GM23338 (cell line): ENCODE measurements around the gene RAD51B. TPM values are rescaled to one million over a fixed set of nuclear protein-coding genes. Genes with fewer than 3 reads are reported as not detected.

Experiments
- ATAC-seq: fragments of 200-7000 bp; cut with Tn5 transposase; 3 replicates; pipeline ENCODE4 v1.9.1; 2020
- DNase-seq: peaks from one replicate; pipeline ENCODE4 v3.0.0-alpha.2; 2015; ENCODE audit warnings: low spot score
- H2AFZ ChIP-seq: fragments of 200-600 bp; sonication (generic); 2 replicates; pipeline ENCODE4 v1.8.0; 2016; ENCODE audit warnings: antibody characterized with exemption, mild to moderate bottlenecking, moderate library complexity
- H3F3A ChIP-seq: fragments of 200-600 bp; sonication (generic); replicated peaks from 2 replicates; pipeline ENCODE4 v1.8.0; 2017; ENCODE audit warnings: antibody characterized with exemption, mixed run types, low read depth
- H3K27ac ChIP-seq: fragments of 200-600 bp; sonication (generic); 2 replicates; pipeline ENCODE4 v1.6.1; 2016; ENCODE audit warnings: low read depth
- H3K27me3 ChIP-seq: fragments of 200-600 bp; sonication (generic); 2 replicates; pipeline ENCODE4 v1.8.0; 2016; ENCODE audit warnings: mild to moderate bottlenecking, mixed run types, moderate library complexity; ENCODE audit not compliant: insufficient read depth
- H3K36me3 ChIP-seq: fragments of 200-600 bp; sonication (generic); 2 replicates; pipeline ENCODE4 v1.8.0; 2016; ENCODE audit warnings: mild to moderate bottlenecking; ENCODE audit not compliant: insufficient read depth
- H3K4me1 ChIP-seq: fragments of 200-600 bp; sonication (generic); 2 replicates; pipeline ENCODE4 v1.8.0; 2016; ENCODE audit warnings: mild to moderate bottlenecking, moderate library complexity; ENCODE audit not compliant: insufficient read depth
- H3K4me2 ChIP-seq: fragments of 200-600 bp; sonication (generic); 2 replicates; pipeline ENCODE4 v1.7.1; 2017; ENCODE audit warnings: mixed run types
- H3K4me3 ChIP-seq: fragments of 200-600 bp; sonication (generic); 2 replicates; pipeline ENCODE4 v1.6.1; 2016; ENCODE audit warnings: mixed run types
- H3K79me2 ChIP-seq: fragments of 200-600 bp; sonication (generic); replicated peaks from 2 replicates; pipeline ENCODE4 v1.8.0; 2017; ENCODE audit warnings: mild to moderate bottlenecking; ENCODE audit not compliant: insufficient read depth
- H3K9me2 ChIP-seq: fragments of 200-600 bp; sonication (generic); 2 replicates; pipeline ENCODE4 v1.8.0; 2017; ENCODE audit not compliant: insufficient read depth
- H4K20me1 ChIP-seq: fragments of 200-600 bp; sonication (generic); replicated peaks from 2 replicates; pipeline ENCODE4 v1.8.0; 2017; ENCODE audit warnings: mild to moderate bottlenecking; ENCODE audit not compliant: insufficient read depth
- H3K27ac Mint-ChIP-seq: 2 replicates; pipeline ENCODE4 v1.8.0; 2020; ENCODE audit warnings: inconsistent platforms, mild to moderate bottlenecking, moderate library complexity, mixed read lengths
- H3K27me3 Mint-ChIP-seq: 3 replicates; pipeline ENCODE4 v1.8.0; 2022; ENCODE audit warnings: low read depth, mild to moderate bottlenecking, moderate library complexity, mixed read lengths, inconsistent platforms; ENCODE audit not compliant: insufficient read depth, poor library complexity
- H3K36me3 Mint-ChIP-seq: 3 replicates; pipeline ENCODE4 v1.8.0; 2021; ENCODE audit warnings: low read depth, mild to moderate bottlenecking, inconsistent platforms, moderate library complexity, mixed read lengths
- H3K4me1 Mint-ChIP-seq: 3 replicates; pipeline ENCODE4 v1.8.0; 2020; ENCODE audit warnings: mild to moderate bottlenecking, inconsistent platforms, mixed read lengths
- H3K4me3 Mint-ChIP-seq: 3 replicates; pipeline ENCODE4 v1.8.0; 2021; ENCODE audit warnings: moderate library complexity, mild to moderate bottlenecking, inconsistent platforms, mixed read lengths
- H3K9me3 Mint-ChIP-seq: 3 replicates; pipeline ENCODE4 v1.8.0; 2020; ENCODE audit warnings: moderate library complexity, mild to moderate bottlenecking, inconsistent platforms, mixed read lengths
- CREB1 ChIP-seq: fragments of 250-450 bp; sonication (Bioruptor Pico); IDR thresholded peaks from 2 replicates; pipeline ENCODE4 v1.5.0; 2020; ENCODE audit warnings: low read depth, mild to moderate bottlenecking, moderate library complexity
- EZH2 ChIP-seq: fragments of 200-600 bp; sonication (generic); IDR thresholded peaks from one replicate; pipeline ENCODE4 v1.8.0; 2017; ENCODE audit warnings: antibody characterized with exemption, mild to moderate bottlenecking, low read depth; ENCODE audit not compliant: unreplicated experiment
- EZH2phosphoT487 ChIP-seq: fragments of 200-600 bp; sonication (generic); IDR thresholded peaks from one replicate; pipeline ENCODE4 v1.8.1; 2018; ENCODE audit warnings: antibody characterized with exemption; ENCODE audit not compliant: unreplicated experiment
- JUNB ChIP-seq: IDR thresholded peaks from one replicate; pipeline ENCODE4 v1.6.1; 2016; ENCODE audit warnings: antibody characterized with exemption; ENCODE audit not compliant: unreplicated experiment
- NANOG ChIP-seq: IDR thresholded peaks from 2 replicates; pipeline ENCODE4 v1.6.1; 2016; ENCODE audit warnings: antibody characterized with exemption, borderline replicate concordance
- POLR2AphosphoS5 ChIP-seq: IDR thresholded peaks from 2 replicates; pipeline ENCODE4 v1.6.1; 2016; ENCODE audit warnings: antibody characterized with exemption, low read depth
- STAT1 ChIP-seq: IDR thresholded peaks from one replicate; pipeline ENCODE4 v1.6.1; 2016; ENCODE audit warnings: antibody characterized with exemption; ENCODE audit not compliant: unreplicated experiment
- ZNF114 ChIP-seq: fragments of 250-450 bp; sonication (Bioruptor Pico); IDR thresholded peaks from 2 replicates; pipeline ENCODE4 v1.5.0; 2020; ENCODE audit warnings: mild to moderate bottlenecking, moderate library complexity
- ZNF331 ChIP-seq: fragments of 250-450 bp; sonication (Bioruptor Pico); IDR thresholded peaks from 2 replicates; pipeline ENCODE4 v1.5.0; 2020; ENCODE audit warnings: low read depth, mild to moderate bottlenecking, moderate library complexity
- polyA plus RNA-seq: library from polyadenylated mRNA; unstranded; fragments of >200 nt; fragmentation: Nextera tagmentation; extraction: Ambion mirVana; gene quantifications from 2 replicates; pipeline ENCODE4 v1.2.1, GENCODE V29; 2016
- total RNA-seq: library from RNA; depleted of rRNA; stranded (reverse); fragments of >200 nt; shearing (Covaris generic); gene quantifications from 2 replicates; pipeline ENCODE4 v1.2.3, GENCODE V29; 2014
- TF ChIP-seq, protein P1 (sequence below), 2 experiments: fragments of 200-600 bp in 1 of 2; sonication (generic) in 1 of 2; conservative IDR thresholded peaks; 2 replicates each; pipeline versions ENCODE4 v1.5.1 to v1.6.1; 2016 to 2017; ENCODE audit warnings: antibody characterized with exemption in 2 of 2, low read depth in 2 of 2, mild to moderate bottlenecking in 2 of 2, moderate library complexity in 1 of 2
- TF ChIP-seq, protein P2 (sequence below): fragments of 250-450 bp; sonication (Bioruptor Pico); IDR thresholded peaks from 2 replicates; pipeline ENCODE4 v1.5.0; 2020; ENCODE audit warnings: mild to moderate bottlenecking, moderate library complexity
- TF ChIP-seq, protein P3 (sequence below): IDR thresholded peaks from 2 replicates; pipeline ENCODE4 v1.6.1; 2016; ENCODE audit warnings: antibody characterized with exemption
- TF ChIP-seq, protein P4 (sequence below): IDR thresholded peaks from one replicate; pipeline ENCODE4 v1.6.1; 2018; ENCODE audit warnings: antibody characterized with exemption; ENCODE audit not compliant: unreplicated experiment

Gene RAD51B
- total and polyA plus RNA-seq, 2 experiments from 2014 or later = 15.7 to 29.1 TPM

- no peaks in the 10 kb centered on the region for H3K27me3 ChIP-seq
- ATAC-seq (peak; percentile 74), DNase-seq (peak; percentile 44)
- H3K79me2 ChIP-seq = no peaks in the 10 kb centered on the region
- H3K4me3 ChIP-seq = no peak overlapping the region
- H3K4me3 Mint-ChIP-seq = no peak overlapping the region; the same call in 2 of the 3 replicates
- H3K36me3 Mint-ChIP-seq = no peaks in the 10 kb centered on the region
- TF ChIP-seq, protein P1, sequence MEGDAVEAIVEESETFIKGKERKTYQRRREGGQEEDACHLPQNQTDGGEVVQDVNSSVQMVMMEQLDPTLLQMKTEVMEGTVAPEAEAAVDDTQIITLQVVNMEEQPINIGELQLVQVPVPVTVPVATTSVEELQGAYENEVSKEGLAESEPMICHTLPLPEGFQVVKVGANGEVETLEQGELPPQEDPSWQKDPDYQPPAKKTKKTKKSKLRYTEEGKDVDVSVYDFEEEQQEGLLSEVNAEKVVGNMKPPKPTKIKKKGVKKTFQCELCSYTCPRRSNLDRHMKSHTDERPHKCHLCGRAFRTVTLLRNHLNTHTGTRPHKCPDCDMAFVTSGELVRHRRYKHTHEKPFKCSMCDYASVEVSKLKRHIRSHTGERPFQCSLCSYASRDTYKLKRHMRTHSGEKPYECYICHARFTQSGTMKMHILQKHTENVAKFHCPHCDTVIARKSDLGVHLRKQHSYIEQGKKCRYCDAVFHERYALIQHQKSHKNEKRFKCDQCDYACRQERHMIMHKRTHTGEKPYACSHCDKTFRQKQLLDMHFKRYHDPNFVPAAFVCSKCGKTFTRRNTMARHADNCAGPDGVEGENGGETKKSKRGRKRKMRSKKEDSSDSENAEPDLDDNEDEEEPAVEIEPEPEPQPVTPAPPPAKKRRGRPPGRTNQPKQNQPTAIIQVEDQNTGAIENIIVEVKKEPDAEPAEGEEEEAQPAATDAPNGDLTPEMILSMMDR (conservative IDR thresholded peaks at IDR 0.05; ENCODE audit: low read depth in 2 of 2) = no peak
- TF ChIP-seq EZH2phosphoT487 = no peak
- no peak for TF ChIP-seq EZH2
- TF ChIP-seq, protein P2, sequence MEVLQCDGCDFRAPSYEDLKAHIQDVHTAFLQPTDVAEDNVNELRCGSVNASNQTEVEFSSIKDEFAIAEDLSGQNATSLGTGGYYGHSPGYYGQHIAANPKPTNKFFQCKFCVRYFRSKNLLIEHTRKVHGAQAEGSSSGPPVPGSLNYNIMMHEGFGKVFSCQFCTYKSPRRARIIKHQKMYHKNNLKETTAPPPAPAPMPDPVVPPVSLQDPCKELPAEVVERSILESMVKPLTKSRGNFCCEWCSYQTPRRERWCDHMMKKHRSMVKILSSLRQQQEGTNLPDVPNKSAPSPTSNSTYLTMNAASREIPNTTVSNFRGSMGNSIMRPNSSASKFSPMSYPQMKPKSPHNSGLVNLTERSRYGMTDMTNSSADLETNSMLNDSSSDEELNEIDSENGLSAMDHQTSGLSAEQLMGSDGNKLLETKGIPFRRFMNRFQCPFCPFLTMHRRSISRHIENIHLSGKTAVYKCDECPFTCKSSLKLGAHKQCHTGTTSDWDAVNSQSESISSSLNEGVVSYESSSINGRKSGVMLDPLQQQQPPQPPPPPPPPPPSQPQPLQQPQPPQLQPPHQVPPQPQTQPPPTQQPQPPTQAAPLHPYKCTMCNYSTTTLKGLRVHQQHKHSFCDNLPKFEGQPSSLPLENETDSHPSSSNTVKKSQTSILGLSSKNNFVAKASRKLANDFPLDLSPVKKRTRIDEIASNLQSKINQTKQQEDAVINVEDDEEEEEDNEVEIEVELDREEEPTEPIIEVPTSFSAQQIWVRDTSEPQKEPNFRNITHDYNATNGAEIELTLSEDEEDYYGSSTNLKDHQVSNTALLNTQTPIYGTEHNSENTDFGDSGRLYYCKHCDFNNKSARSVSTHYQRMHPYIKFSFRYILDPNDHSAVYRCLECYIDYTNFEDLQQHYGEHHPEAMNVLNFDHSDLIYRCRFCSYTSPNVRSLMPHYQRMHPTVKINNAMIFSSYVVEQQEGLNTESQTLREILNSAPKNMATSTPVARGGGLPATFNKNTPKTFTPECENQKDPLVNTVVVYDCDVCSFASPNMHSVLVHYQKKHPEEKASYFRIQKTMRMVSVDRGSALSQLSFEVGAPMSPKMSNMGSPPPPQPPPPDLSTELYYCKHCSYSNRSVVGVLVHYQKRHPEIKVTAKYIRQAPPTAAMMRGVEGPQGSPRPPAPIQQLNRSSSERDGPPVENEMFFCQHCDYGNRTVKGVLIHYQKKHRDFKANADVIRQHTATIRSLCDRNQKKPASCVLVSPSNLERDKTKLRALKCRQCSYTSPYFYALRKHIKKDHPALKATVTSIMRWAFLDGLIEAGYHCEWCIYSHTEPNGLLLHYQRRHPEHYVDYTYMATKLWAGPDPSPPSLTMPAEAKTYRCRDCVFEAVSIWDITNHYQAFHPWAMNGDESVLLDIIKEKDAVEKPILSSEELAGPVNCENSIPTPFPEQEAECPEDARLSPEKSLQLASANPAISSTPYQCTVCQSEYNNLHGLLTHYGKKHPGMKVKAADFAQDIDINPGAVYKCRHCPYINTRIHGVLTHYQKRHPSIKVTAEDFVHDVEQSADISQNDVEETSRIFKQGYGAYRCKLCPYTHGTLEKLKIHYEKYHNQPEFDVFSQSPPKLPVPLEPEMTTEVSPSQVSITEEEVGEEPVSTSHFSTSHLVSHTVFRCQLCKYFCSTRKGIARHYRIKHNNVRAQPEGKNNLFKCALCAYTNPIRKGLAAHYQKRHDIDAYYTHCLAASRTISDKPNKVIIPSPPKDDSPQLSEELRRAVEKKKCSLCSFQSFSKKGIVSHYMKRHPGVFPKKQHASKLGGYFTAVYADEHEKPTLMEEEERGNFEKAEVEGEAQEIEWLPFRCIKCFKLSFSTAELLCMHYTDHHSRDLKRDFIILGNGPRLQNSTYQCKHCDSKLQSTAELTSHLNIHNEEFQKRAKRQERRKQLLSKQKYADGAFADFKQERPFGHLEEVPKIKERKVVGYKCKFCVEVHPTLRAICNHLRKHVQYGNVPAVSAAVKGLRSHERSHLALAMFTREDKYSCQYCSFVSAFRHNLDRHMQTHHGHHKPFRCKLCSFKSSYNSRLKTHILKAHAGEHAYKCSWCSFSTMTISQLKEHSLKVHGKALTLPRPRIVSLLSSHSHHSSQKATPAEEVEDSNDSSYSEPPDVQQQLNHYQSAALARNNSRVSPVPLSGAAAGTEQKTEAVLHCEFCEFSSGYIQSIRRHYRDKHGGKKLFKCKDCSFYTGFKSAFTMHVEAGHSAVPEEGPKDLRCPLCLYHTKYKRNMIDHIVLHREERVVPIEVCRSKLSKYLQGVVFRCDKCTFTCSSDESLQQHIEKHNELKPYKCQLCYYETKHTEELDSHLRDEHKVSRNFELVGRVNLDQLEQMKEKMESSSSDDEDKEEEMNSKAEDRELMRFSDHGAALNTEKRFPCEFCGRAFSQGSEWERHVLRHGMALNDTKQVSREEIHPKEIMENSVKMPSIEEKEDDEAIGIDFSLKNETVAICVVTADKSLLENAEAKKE (CRISPR knock-in tag) = no peak
- no peak for TF ChIP-seq POLR2AphosphoS5
- TF ChIP-seq, protein P3, sequence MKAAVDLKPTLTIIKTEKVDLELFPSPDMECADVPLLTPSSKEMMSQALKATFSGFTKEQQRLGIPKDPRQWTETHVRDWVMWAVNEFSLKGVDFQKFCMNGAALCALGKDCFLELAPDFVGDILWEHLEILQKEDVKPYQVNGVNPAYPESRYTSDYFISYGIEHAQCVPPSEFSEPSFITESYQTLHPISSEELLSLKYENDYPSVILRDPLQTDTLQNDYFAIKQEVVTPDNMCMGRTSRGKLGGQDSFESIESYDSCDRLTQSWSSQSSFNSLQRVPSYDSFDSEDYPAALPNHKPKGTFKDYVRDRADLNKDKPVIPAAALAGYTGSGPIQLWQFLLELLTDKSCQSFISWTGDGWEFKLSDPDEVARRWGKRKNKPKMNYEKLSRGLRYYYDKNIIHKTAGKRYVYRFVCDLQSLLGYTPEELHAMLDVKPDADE = no peak
- no peak for TF ChIP-seq STAT1
- no peak for TF ChIP-seq JUNB
- TF ChIP-seq, protein P4, sequence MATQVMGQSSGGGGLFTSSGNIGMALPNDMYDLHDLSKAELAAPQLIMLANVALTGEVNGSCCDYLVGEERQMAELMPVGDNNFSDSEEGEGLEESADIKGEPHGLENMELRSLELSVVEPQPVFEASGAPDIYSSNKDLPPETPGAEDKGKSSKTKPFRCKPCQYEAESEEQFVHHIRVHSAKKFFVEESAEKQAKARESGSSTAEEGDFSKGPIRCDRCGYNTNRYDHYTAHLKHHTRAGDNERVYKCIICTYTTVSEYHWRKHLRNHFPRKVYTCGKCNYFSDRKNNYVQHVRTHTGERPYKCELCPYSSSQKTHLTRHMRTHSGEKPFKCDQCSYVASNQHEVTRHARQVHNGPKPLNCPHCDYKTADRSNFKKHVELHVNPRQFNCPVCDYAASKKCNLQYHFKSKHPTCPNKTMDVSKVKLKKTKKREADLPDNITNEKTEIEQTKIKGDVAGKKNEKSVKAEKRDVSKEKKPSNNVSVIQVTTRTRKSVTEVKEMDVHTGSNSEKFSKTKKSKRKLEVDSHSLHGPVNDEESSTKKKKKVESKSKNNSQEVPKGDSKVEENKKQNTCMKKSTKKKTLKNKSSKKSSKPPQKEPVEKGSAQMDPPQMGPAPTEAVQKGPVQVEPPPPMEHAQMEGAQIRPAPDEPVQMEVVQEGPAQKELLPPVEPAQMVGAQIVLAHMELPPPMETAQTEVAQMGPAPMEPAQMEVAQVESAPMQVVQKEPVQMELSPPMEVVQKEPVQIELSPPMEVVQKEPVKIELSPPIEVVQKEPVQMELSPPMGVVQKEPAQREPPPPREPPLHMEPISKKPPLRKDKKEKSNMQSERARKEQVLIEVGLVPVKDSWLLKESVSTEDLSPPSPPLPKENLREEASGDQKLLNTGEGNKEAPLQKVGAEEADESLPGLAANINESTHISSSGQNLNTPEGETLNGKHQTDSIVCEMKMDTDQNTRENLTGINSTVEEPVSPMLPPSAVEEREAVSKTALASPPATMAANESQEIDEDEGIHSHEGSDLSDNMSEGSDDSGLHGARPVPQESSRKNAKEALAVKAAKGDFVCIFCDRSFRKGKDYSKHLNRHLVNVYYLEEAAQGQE = no peak
- TF ChIP-seq NANOG = no peak
- TF ChIP-seq ZNF331 = no peak
- TF ChIP-seq ZNF114 = no peak
- TF ChIP-seq CREB1 (CRISPR knock-in tag) = no peak
- H3K36me3 ChIP-seq = no peaks in the 10 kb centered on the region
- no peak overlapping the region for H3K27ac ChIP-seq
- peak overlapping the region; percentile 19; the same call in 1 of the 2 replicates for H3K4me2 ChIP-seq
- H3K27ac Mint-ChIP-seq = no peak overlapping the region
- H3K9me2 ChIP-seq = peaks cover 6% of the 10 kb centered on the region; the same call in 1 of the 2 replicates
- no peaks in the 10 kb centered on the region for H4K20me1 ChIP-seq
- peaks cover 9% of the 10 kb centered on the region for H3K27me3 Mint-ChIP-seq
- peaks cover 34% of the 10 kb centered on the region for H3K4me1 ChIP-seq
- peaks cover 43% of the 10 kb centered on the region for H3K4me1 Mint-ChIP-seq
- H3F3A ChIP-seq = no peaks in the 10 kb centered on the region
- H2AFZ ChIP-seq = no peak overlapping the region
- H3K9me3 Mint-ChIP-seq = no peaks in the 10 kb centered on the region
Observed at GRCh38 chr14:68492381-68493151, 673.0 kb downstream of the RAD51B start.
